Activated T-cell treated with anti-CD3 and anti-CD28 coated beads, Interleukin-2, amount 50 U/mL, for 72 hours (primary cell): ENCODE data around the gene DROSHA. TPM values are rescaled to one million over a fixed set of nuclear protein-coding genes. Genes with fewer than 3 reads are reported as not detected.

Experiments used
- ATAC-seq, 2 donors: fragments of 150-1000 bp; cut with Tn5 transposase; replicated peaks in 1 of 2; 2 replicates each; pipeline ENCODE4 v1.10.0; 2021; ENCODE audit warnings: moderate library complexity in 2 of 2, mild to moderate bottlenecking in 1 of 2
- DNase-seq, 2 donors: peaks; one replicate each; pipeline ENCODE4 v3.0.0; 2021 to 2022; ENCODE audit warnings: mixed read lengths in 1 of 2
- H3K27ac Mint-ChIP-seq: one replicate; pipeline ENCODE4 v1.8.0; 2022; ENCODE audit warnings: mild to moderate bottlenecking, moderate library complexity, mixed read lengths
- H3K27me3 Mint-ChIP-seq: one replicate; pipeline ENCODE4 v1.8.0; 2022; ENCODE audit warnings: low read depth, mixed read lengths
- H3K36me3 Mint-ChIP-seq, 2 donors: one replicate each; pipeline ENCODE4 v1.8.0; 2022; ENCODE audit warnings: mixed read lengths in 2 of 2, mild to moderate bottlenecking in 1 of 2; ENCODE audit not compliant: insufficient read depth in 2 of 2
- H3K4me1 Mint-ChIP-seq: one replicate; pipeline ENCODE4 v1.8.0; 2022; ENCODE audit warnings: low read depth, mixed read lengths
- H3K4me3 Mint-ChIP-seq, 2 donors: one replicate each; pipeline ENCODE4 v1.8.0; 2022; ENCODE audit warnings: mild to moderate bottlenecking in 2 of 2, mixed read lengths in 2 of 2, moderate library complexity in 2 of 2
- H3K9me3 Mint-ChIP-seq, 2 donors: one replicate each; pipeline ENCODE4 v1.8.0; 2022; ENCODE audit warnings: mixed read lengths in 2 of 2
- total RNA-seq, 2 donors: library from RNA; stranded (reverse); gene quantifications; one replicate each; pipeline ENCODE4 v1.2.3, GENCODE V29; 2022

DROSHA gene
- total RNA-seq, 2 donors from 2014 or later, result 74.5 to 88.3 TPM

- H3K9me3 Mint-ChIP-seq, result peaks cover 0 to 3% of the 10 kb centered on the region in 2 donors
- ATAC-seq, result no peak
- no peaks in the 10 kb centered on the region for H3K4me1 Mint-ChIP-seq
- no peaks in the 10 kb centered on the region for H3K36me3 Mint-ChIP-seq
- no peak for DNase-seq
- H3K4me3 Mint-ChIP-seq, result no peak overlapping the region
- no peak overlapping the region for H3K27ac Mint-ChIP-seq
- peaks cover 19% of the 10 kb centered on the region for H3K27me3 Mint-ChIP-seq
Observed at GRCh38 chr5:31357038-31357437, 174.9 kb downstream of the DROSHA start.

- Mint-ChIP-seq H3K27me3 (peaks cover 21% of the 10 kb centered on the region), H3K4me3 (no peak overlapping the region), H3K4me1 (no peaks in the 10 kb centered on the region), H3K9me3 (peaks cover 0 to 3% of the 10 kb centered on the region in 2 donors), H3K36me3 (no peaks in the 10 kb centered on the region), H3K27ac (no peak overlapping the region)
- no peak for DNase-seq
- no peak for ATAC-seq
Observed at GRCh38 chr5:31355337-31355736, 176.6 kb downstream of the DROSHA start.

Other genes with a start within 250 kb of the DROSHA start
- 10 to 100 TPM; 31.3 to 35.0 TPM for gene C5orf22, start 208 bp upstream of the DROSHA start, total RNA-seq
- gene PDZD2, start 107.0 kb upstream of the DROSHA start, total RNA-seq, result under 1 TPM in 1 of 2 donors, not detected in 1; 0.02 TPM